ENCODE measurements around the gene GZMM. TPM values are rescaled to one million over a fixed set of nuclear protein-coding genes. Genes with fewer than 3 reads are reported as not detected.

GZMM gene
- total RNA-seq, 2 donors from 2014 or later, result 5.3 TPM; not detected in 1

GRCh38 chr19:507286-508203 is 36.3 kb upstream of the GZMM start, which contains the start of gene TPGS1:
Gene TPGS1, plus strand, starts transcription at chr19:507497. Its CDS starts 10 bp downstream, at chr19:507507.
- Histone ChIP-seq H3K27me3 (no peaks in the 10 kb centered on the region), H3K4me3 (peak within 1 kb of the TSS; percentile 84 to 85), H3K27ac (peak within 1 kb of the TSS; percentile 78 to 88 (median 84)), H3K36me3 (replicated peaks in 1 of 2; ENCODE audit: insufficient read depth in 1 of 2, low read depth in 2 of 2) (no peaks in the 10 kb centered on the region), H3K9me3 (no peaks in the 10 kb centered on the region), H3K4me1 (peaks cover 25% of the 10 kb centered on the region)
- WGBS, 2 donors, result 0 to 1% methylated on average over 13 to 74 of the region's 81 CpGs
- intact Hi-C loops (cut with DNase I), result no loop called here
- TF ChIP-seq POLR2A (IDR thresholded peaks at IDR 0.05) (peak in 2 of 3 donors; percentile 59 to 68), CTCF (IDR thresholded peaks at IDR 0.05) (peak in 2 of 7 experiments; percentile 24 to 28)
- peak; percentile 69 to 78 (median 72) for DNase-seq
- ATAC-seq, result peak; percentile 90

- intact Hi-C loops (cut with DNase I), result no loop called here
- ATAC-seq (no peak), DNase-seq (no peak)
- H3K27ac ChIP-seq, result peak overlapping the region in 1 of 4 donors; percentile 88
- peaks cover 25% of the 10 kb centered on the region for H3K4me1 ChIP-seq
- TF ChIP-seq CTCF (IDR thresholded peaks at IDR 0.05) (no peak), POLR2A (IDR thresholded peaks at IDR 0.05) (no peak)
- no peaks in the 10 kb centered on the region for H3K27me3 ChIP-seq
- H3K9me3 ChIP-seq, result no peaks in the 10 kb centered on the region
- 54 to 65% methylated on average over 25 to 31 of the region's 32 CpGs for WGBS, 2 donors
- peak overlapping the region in 1 of 2 donors; percentile 85 for H3K4me3 ChIP-seq
- no peaks in the 10 kb centered on the region for H3K36me3 ChIP-seq (replicated peaks in 1 of 2; ENCODE audit: insufficient read depth in 1 of 2, low read depth in 2 of 2)
Observed at GRCh38 chr19:508204-509150, 35.4 kb upstream of the GZMM start.

GRCh38 chr19:510606-511100 is 33.2 kb upstream of the GZMM start:
- peak overlapping the region in 2 of 4 donors; percentile 52 to 64 for H3K27ac ChIP-seq
- peak; percentile 71 to 78 (median 74) for DNase-seq
- TF ChIP-seq POLR2A (IDR thresholded peaks at IDR 0.05) (no peak), CTCF (IDR thresholded peaks at IDR 0.05) (peak; percentile 69 to 94 (median 86))
- H3K27me3 ChIP-seq, result no peaks in the 10 kb centered on the region
- no peaks in the 10 kb centered on the region for H3K9me3 ChIP-seq
- 19 to 28% methylated on average over 8 to 21 of the region's 21 CpGs for WGBS, 2 donors
- no peaks in the 10 kb centered on the region for H3K36me3 ChIP-seq (replicated peaks in 1 of 2; ENCODE audit: insufficient read depth in 1 of 2, low read depth in 2 of 2)
- no peak overlapping the region for H3K4me3 ChIP-seq
- peaks cover 25% of the 10 kb centered on the region for H3K4me1 ChIP-seq
- no peak for ATAC-seq
- intact Hi-C loops (cut with DNase I), result no loop called here

- intact Hi-C loops (cut with DNase I), result no loop called here
- no peaks in the 10 kb centered on the region for H3K9me3 ChIP-seq
- no peaks in the 10 kb centered on the region for H3K27me3 ChIP-seq
- no peak for TF ChIP-seq CTCF (IDR thresholded peaks at IDR 0.05)
- peak in 1 of 3 donors; percentile 3 for TF ChIP-seq POLR2A (IDR thresholded peaks at IDR 0.05)
- DNase-seq (peak in 1 of 4 donors; percentile 52), ATAC-seq (no peak)
- H3K4me3 ChIP-seq, result no peak overlapping the region
- H3K27ac ChIP-seq, result peak overlapping the region in 2 of 4 donors; percentile 52 to 64
- no peaks in the 10 kb centered on the region for H3K36me3 ChIP-seq (replicated peaks in 1 of 2; ENCODE audit: insufficient read depth in 1 of 2, low read depth in 2 of 2)
- WGBS, 2 donors, result 53 to 58% methylated on average over 21 to 30 of the region's 30 CpGs
- peaks cover 24% of the 10 kb centered on the region for H3K4me1 ChIP-seq
Observed at GRCh38 chr19:511101-511851, 32.6 kb upstream of the GZMM start.

All from body of pancreas (tissue), 4 donors.